GM23338 (cell line): Measurements from ENCODE around the gene ANO6.

ENCODE experiments used
- CREB1 ChIP-seq: fragments of 250-450 bp; sonication (Bioruptor Pico); IDR thresholded peaks from 2 replicates; pipeline ENCODE4 v1.5.0; 2020; ENCODE audit warnings: low read depth, mild to moderate bottlenecking, moderate library complexity
- CTCF ChIP-seq, 2 experiments: fragments of 200-600 bp in 1 of 2; sonication (generic) in 1 of 2; conservative IDR thresholded peaks; 2 replicates each; pipeline versions ENCODE4 v1.5.1 to v1.6.1; 2016 to 2017; ENCODE audit warnings: antibody characterized with exemption in 2 of 2, low read depth in 2 of 2, mild to moderate bottlenecking in 2 of 2, moderate library complexity in 1 of 2
- EZH2 ChIP-seq: fragments of 200-600 bp; sonication (generic); IDR thresholded peaks from one replicate; pipeline ENCODE4 v1.8.0; 2017; ENCODE audit warnings: antibody characterized with exemption, mild to moderate bottlenecking, low read depth; ENCODE audit not compliant: unreplicated experiment
- EZH2phosphoT487 ChIP-seq: fragments of 200-600 bp; sonication (generic); IDR thresholded peaks from one replicate; pipeline ENCODE4 v1.8.1; 2018; ENCODE audit warnings: antibody characterized with exemption; ENCODE audit not compliant: unreplicated experiment
- JUNB ChIP-seq: IDR thresholded peaks from one replicate; pipeline ENCODE4 v1.6.1; 2016; ENCODE audit warnings: antibody characterized with exemption; ENCODE audit not compliant: unreplicated experiment
- POLR2AphosphoS5 ChIP-seq: IDR thresholded peaks from 2 replicates; pipeline ENCODE4 v1.6.1; 2016; ENCODE audit warnings: antibody characterized with exemption, low read depth
- REST ChIP-seq: IDR thresholded peaks from one replicate; pipeline ENCODE4 v1.6.1; 2018; ENCODE audit warnings: antibody characterized with exemption; ENCODE audit not compliant: unreplicated experiment
- STAT1 ChIP-seq: IDR thresholded peaks from one replicate; pipeline ENCODE4 v1.6.1; 2016; ENCODE audit warnings: antibody characterized with exemption; ENCODE audit not compliant: unreplicated experiment
- ZNF114 ChIP-seq: fragments of 250-450 bp; sonication (Bioruptor Pico); IDR thresholded peaks from 2 replicates; pipeline ENCODE4 v1.5.0; 2020; ENCODE audit warnings: mild to moderate bottlenecking, moderate library complexity
- ZNF331 ChIP-seq: fragments of 250-450 bp; sonication (Bioruptor Pico); IDR thresholded peaks from 2 replicates; pipeline ENCODE4 v1.5.0; 2020; ENCODE audit warnings: low read depth, mild to moderate bottlenecking, moderate library complexity
- ZNF462 ChIP-seq: fragments of 250-450 bp; sonication (Bioruptor Pico); IDR thresholded peaks from 2 replicates; pipeline ENCODE4 v1.5.0; 2020; ENCODE audit warnings: mild to moderate bottlenecking, moderate library complexity

- no peak for TF ChIP-seq CTCF (conservative IDR thresholded peaks at IDR 0.05; ENCODE audit: low read depth in 2 of 2)
- no peak for TF ChIP-seq EZH2
- no peak for TF ChIP-seq EZH2phosphoT487
- no peak for TF ChIP-seq POLR2AphosphoS5
- TF ChIP-seq ZNF331: no peak
- TF ChIP-seq CREB1: no peak
- no peak for TF ChIP-seq JUNB
- TF ChIP-seq REST: no peak
- TF ChIP-seq ZNF114 (CRISPR knock-in tag): no peak
- TF ChIP-seq ZNF462: no peak
- no peak for TF ChIP-seq STAT1
These were observed 2.0 kb downstream of the ANO6 start for GRCh38 chr12:45217846-45218245.
